HG03378 (cell line): ENCODE measurements around the gene LRRC18.

Experiments used
- ATAC-seq: cut with Tn5 transposase; IDR thresholded peaks from one replicate; pipeline ENCODE4 v1.9.1; 2021; ENCODE audit warnings: mild to moderate bottlenecking, moderate library complexity; ENCODE audit not compliant: unreplicated experiment

The LRRC18 gene

DNA sequence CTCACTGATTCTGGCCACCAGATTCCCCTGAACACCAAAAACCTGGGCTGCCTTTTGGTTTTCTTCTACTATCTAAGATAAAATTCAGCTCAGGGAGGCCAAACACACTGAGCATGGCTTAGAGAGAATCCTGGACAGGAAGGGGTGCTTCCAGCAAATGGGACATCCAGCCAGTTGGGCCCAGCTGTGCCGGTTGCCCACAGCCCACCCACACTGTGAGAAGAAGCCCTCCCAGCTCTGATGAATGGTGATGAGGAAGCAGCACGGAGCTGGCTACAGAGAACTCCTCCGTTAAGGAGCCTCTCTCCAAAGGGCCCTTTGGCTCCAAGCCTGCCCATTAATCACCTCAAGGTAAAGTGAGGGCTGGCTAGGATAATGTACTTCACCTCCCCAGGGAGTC lies 15.9 kb downstream of the LRRC18 start:
- no peak for ATAC-seq

DNA sequence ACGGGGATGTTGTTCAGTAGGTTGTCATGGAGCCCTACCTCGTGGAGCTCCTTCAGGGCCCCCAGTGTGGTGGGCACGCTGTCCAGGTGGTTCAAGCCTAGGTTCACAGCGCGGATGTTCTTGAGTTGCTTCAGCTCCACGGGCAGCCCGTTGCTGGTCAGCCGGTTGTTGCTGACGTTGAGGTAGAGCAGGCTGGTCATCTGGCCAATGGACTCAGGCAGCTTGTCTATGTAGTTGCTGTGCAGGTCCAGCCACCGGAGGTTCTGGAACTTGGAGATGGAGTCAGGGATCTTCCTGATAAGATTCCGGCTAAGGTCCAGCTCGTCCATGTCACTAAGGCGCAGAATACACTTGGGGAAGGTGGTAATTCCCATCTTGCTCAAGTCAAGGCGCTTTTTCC lies 26.0 kb downstream of the LRRC18 start:
- ATAC-seq = no peak

DNA sequence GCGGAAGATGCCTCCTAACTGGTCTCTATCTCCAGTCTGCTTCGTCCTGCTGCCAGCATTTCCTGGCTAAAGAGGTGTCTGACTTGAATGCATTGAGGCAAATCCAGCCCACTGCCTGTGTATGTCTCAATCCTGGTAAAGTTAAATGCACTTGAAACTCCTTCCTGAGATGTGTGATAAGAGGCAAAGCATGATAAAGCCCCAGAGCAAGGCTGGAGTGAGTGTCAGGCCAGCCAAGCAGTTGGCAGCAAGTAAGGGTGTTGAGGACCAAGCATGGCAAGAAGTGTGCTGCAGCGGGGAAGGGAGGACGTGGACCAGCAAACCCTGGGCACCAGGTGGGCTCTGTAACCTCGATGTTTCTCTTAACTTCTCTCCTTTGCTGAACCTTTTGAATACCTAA lies 29.1 kb downstream of the LRRC18 start:
- ATAC-seq = no peak

DNA sequence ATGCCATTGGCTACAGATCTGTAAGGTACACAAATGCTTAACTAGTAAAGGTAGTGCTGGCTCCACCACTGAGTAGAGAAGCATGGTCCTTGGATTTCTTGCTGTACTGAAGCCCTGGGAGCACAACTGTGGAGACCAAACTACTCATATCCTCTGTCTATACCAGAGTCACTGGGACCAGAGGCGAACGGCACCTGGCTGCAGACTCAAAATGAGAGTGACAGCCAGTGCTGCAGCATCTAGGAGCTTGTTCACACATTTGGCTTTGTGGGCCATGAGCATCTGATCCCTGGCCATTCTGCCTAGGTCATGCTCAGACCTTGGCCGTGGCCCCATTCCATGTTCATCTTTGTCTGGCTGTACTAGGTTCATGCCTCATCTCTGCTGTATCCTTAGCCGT lies 31.9 kb downstream of the LRRC18 start:
- no peak for ATAC-seq

DNA sequence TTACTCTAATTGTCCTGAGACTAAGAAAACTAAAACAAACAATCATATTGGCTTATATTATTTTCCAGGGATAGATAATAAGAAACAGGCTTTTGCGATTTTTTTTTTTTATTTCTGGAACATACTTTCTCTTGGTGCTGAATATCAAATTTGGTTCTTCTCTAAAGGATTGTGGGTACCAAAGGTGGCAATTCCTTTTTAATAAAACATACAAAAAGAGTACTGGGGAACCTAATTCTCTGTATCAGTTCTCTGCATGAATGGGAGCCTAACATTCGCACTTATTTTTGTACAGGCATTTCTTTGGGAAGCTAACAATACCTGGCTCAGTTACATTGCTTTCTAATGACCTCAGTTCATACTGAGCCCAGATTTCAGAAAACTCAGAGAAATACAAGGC lies 32.8 kb downstream of the LRRC18 start:
- no peak for ATAC-seq

DNA sequence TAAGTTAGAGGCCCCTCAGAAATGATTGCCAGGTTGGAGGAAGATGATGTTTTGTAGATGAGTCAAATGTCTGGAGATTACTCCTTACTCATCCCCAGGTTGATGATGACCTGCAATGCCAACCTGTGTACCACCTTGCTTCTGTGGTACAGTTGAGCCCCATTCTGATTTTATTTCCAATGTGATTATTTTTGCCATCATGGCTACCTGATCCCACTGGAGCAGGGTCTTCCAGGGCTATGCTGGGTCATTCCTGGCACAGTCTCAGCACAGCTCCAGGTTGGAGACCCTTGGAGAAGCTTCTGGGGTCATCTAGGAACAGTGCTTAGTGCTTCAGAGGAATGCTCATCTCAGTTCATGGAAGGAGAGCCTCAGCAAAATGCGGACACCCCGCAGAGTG lies 34.3 kb downstream of the LRRC18 start:
- no peak for ATAC-seq

DNA sequence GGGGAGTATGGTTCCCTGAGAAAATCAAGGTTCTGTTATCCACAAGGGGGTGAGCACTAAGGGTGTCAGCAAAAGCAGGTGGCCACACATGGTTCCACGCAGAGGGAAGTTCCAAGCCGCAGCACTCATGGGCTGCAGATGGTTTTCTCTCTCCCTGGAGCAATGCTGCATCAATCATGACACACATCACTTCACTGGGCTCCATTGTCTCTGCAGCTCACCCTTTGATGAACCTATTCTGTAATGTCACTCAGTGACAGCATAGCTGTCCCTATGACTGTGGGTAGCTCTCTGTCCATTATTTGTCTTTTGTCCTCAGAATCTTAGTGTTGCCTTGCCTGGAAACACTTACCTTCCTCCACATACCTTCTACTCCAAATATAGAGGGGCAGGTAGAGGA lies 34.8 kb downstream of the LRRC18 start:
- no peak for ATAC-seq

DNA sequence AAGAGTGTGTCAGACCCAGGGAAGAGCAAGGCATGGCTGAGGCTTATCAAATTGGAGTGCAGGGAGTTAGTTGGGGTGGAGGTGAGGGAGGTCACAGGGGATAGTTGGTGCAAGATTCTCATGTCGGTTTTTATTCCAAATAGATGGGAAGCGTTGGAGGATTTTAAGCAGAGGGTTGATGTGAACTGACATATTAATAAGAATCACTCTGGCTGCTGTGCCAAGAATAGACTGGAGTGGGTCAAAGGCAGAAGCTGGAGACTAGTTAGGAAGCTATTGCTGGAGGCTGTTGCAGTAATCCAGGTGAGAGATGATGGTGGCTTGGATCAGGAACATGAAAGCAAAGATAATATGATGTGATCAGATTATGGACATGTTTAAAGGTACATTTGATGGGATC lies 36.5 kb downstream of the LRRC18 start:
- no peak for ATAC-seq

DNA sequence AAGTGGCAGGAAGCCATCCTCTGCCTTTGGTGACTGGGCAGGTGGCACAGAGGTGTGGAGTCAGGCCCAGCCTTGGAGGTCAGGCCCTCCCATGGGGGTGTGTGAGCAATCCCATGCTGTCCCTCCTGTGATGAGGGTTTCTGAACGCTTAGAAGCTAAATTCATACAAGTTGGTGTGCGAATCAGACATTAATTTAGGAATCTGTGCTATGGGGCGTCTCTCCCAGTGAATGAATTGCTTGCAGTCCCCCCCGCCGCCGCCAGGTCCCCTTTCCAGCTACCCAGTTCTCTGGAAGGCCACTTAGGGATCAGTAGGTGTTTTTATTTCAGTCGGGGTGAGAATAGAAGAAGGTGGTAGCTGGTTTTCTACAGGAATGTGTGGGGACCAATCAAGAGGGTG lies 37.5 kb downstream of the LRRC18 start:
- ATAC-seq = no peak

DNA sequence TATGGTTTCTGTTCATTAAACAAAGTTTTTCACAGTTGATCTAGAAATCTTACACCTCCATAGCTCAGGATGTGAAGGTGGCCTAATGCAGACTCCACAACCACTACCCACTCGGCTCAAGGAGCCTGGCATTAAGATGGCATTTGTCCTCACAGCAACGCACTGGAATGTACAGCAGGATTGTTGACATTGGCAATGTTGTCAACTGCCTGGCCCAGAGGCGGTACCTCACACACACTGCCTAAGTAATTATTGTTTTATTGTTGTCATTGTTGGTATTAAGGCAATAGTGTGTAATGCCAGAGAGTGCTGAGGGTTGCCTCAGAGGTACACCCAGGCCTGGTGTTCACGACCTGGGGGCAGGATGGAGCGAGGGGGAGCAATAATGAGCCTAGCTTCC lies 38.3 kb downstream of the LRRC18 start:
- ATAC-seq = no peak

DNA sequence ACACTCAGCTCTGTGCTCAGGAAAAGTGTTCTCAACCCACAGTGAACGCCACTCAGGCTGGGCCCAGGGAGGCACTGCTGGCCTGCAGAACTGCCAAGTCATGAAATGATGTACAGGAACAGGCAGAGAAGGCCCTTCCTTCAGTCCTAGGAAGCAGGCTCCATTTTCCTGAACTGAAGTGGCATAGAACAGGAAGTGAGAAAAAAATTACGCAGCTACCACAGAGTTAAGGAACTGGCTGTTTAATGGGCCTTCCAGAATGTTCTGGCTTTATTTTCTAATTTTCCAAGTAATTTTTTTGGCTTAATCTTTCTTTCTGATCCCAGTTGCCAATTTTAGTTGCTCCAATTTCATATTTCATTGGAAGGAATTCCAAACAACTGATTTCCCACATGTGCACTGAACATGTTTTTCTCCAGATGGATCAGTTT lies 39.3 kb downstream of the LRRC18 start:
- ATAC-seq = no peak

DNA sequence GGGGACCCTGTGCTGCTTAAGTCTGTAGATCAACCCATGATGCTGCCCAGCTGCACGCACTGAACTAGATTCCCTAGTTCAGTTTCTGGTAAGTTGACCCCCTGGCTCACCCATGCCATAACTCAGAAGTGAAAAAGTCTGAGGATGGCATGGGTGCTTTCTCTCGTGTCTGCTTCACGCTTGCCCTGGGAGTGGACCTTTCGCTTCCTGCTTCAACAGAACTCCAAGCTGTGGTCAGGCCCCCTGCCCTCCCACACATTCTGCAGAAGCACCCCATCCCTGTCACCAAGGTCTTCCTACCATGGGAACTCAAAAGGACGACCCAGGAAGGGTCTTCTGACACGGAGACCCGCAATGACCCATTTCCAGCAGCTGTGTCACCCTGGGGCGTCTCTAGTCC lies 39.9 kb downstream of the LRRC18 start:
- no peak for ATAC-seq

DNA sequence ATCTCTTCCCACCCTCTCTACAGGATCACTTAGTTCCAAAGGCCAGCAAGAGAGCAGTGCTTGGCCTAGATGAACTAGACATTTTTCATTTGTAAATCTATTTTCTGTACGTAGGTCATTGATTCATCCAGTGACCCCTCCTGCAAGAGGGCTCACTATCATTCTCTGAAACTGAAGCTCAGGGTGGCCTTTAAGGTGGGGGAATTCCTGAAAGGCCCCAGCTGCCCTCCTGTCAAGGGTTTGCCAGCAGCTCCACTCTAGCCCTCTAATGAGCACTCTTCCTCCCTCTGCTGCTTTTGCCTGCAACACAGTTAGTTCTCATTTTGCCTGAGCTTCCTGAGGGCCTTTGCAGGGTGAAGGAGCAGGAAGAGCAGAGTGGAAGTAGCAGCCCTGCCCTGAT lies 41.2 kb downstream of the LRRC18 start:
- no peak for ATAC-seq

DNA sequence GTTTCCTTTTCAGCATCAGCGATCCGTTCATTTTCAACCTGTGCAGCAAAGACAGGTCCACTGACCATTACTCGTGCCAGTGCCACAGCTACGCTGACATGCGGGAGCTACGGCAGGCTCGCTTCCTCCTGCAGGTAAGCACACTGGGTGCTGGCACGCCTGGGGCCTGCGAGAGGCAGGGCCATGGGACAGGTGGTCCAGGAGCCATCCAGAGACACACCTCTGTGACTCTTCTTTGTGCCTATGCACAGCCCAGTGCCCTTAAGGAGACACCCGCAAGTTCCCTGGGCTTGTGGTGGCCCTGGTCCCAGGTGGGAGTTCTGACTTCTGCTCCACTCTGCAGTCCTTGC lies 42.2 kb downstream of the LRRC18 start:
- ATAC-seq = no peak

DNA sequence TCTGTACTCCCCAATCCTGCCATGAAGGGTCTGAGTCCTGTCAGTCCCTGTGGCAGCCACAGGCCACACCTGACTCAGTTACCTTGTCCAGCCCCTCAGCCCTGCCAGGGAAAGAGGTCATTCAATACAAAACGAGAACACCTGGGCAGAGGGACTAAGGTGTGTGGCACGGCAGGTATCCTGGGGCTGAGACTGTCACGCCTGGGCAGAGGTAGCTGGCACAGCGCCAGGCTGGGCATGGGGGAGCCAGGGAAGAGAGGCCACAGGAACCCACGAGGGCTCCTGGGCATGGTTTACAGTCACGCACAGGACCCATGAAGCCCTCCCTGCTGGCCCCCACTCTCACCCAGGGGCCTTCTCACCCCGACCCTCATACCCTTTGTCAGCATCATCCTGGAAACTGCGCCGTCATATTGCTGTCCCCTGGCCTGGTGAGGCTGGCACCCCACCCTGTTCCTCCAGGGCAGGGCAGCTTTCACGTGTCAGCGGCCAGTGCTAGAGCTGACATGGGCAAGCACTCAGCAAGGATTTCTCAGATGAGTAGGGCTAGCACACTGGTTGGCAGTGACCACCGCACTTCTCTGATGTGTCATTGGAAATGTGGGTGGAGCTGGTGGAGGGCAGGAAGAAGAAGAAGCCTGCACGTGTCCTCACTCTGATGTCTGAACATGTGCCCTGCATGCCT lies 42.7 kb downstream of the LRRC18 start:
- ATAC-seq = no peak

DNA sequence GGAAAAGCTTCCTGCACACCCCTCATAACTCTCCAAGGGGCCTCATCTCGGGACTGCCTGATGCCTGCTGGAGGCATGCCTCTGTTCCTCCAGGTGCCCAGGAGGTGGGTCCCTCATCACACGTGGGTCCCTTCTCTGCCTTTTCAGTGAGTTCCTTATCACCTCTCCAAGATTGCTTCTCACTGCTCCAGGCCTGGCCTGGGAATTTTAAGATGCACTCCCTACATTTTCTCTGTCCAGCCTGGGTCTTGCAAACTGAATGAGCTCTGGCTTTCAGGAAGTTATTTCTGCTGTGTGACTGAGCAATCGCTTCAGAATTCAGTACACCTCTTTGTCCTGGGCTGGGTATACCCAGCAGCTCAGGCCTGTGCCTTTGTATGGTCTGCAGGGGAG lies 43.8 kb downstream of the LRRC18 start:
- ATAC-seq = no peak

DNA sequence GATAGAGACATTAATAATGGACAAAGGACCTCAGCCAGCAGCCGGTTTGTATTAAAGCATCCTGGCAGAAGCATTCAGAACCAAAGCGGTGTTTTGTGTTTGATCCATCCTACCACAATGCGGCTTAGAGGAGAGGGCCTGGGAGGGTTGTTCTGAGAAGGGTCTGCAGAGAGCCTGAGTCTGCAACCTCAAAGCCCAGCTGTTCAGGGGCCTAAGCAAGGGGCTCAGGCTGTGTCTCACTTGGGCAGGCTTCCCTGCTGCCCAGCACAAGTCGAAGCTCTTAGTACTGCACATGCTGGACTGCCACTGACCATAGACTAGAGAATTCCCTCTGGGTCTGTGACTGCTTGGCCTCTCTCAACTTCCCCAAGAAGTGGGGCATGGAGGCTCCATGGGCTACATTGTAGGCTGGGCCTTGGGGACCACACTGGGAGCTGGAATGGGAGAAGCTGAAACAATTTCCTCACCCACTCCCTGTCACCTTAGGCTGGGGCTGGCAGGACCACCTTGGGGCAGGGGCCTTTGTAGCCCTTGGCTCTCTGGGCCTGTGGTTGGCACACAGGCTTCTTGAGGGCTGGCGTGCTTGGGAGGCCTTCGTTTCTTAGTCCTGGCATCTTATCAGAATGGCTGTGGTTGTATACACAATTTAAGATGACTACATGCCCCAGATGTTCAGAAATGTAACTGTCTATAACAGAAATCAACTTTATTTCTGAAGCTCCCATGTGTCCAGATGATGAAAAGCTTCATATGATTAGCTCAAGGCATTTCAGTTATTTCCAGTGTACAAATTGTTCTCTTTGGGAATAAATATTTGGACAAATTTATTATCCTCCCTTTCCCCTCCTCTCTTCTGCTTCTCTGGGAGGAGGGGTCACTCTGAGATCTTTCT lies 44.5 kb downstream of the LRRC18 start:
- no peak for ATAC-seq

DNA sequence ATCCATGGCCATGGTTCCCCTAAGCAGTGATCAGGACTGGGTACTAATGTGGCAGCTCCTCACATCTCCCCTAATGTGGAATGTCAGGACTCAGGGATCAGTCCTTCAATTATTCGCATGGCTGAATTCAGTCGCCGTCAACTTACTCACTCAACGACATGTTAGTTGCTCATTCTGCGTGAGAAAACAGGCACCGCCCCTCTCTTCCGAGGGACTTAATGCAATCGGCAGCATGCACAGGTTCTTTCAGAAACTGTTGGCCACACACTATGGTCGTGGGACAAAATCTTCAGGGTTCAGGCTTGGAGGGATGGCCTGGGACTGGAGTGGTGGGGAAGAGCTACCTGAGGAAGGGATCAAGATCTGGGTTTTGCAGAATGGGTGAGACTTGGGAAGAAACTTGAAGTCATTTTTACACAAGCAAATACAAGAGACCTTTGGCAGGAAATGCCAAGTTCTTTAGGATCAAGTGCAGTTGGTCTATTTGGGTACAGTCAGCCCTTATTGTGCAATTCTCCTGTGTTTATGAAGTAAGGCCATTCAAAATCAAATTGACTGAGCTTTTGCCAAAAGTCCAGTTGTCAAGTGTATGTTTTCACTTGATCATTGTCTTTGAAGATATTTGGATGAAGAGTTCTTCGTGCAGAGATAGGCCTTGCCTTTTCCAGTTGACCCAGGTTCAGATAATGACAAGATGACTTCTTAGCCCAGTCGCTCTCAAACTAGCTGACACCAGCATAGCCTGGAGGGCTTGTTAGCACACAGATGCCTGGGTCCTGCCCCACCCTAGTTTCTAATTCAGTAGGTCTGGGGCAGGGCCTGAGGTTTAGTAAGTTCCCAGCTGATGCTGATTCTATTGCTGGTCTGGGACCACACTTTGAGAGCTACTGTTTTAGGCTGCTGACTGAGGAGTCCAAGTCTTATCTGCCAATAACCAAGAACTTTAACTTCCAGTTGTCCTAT lies 48.5 kb downstream of the LRRC18 start:
- no peak for ATAC-seq

DNA sequence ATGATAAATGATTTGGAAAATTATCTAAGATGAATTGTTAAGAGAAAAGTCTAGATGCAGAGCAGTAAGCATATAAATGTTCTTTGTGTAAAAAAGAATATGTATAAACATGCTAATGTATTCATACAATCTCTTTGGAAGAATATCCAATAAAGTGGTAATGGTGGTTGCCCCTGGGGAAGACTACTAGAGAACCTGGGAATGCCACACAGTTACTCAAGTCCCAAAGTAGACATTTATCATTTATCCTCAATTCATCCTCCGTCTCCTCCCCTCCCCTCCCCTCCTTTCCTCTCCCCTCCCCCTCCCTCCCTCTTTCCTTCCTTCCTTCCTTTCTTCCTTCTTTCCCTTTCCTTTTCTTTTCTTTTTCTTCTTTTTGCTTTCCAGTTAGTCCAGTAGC lies 51.7 kb downstream of the LRRC18 start:
- ATAC-seq = no peak

DNA sequence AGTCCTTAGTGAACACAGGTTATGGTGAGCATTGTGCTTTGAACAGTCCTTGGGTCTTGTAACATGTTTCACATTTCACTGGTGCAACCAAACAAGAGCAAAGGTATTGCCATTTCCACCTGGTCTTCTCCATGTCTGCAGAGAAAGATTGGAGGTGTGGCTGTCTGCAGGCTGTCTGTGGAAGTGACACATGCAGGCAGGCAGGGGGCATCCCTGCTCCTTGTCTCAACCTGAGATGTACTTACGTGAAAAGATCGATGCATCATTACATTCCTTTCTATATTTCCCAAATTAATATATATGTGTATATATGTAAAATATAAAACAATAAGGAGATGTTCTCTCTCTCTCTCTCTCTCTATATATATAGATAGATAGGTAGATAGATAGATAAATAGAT lies 54.3 kb downstream of the LRRC18 start:
- no peak for ATAC-seq
